H9 (cell line): Measurements from ENCODE around the gene SLC16A7. TPM values are rescaled to one million over a fixed set of nuclear protein-coding genes. Genes with fewer than 3 reads are reported as not detected.

Source experiments
- DNase-seq: peaks from one replicate; pipeline ENCODE4 v3.0.0-alpha.2; 2017
- H2AFZ ChIP-seq: one replicate; pipeline ENCODE4 v1.6.1; 2013; ENCODE audit warnings: mild to moderate bottlenecking, low read length, control low read depth, moderate library complexity
- H2AK5ac ChIP-seq: 2 replicates; pipeline ENCODE4 v1.6.1; 2013; ENCODE audit warnings: low read length, control low read depth, mixed read lengths; ENCODE audit not compliant: insufficient read length
- H2BK120ac ChIP-seq: one replicate; pipeline ENCODE4 v1.6.1; 2013; ENCODE audit warnings: low read depth, mild to moderate bottlenecking, low read length, control low read depth, inconsistent platforms; ENCODE audit not compliant: poor library complexity, severe bottlenecking
- H2BK12ac ChIP-seq: 2 replicates; pipeline ENCODE4 v1.6.1; 2013; ENCODE audit warnings: low read length, control low read depth, mixed read lengths, low read depth; ENCODE audit not compliant: insufficient read length
- H2BK15ac ChIP-seq: 2 replicates; pipeline ENCODE4 v1.6.1; 2013; ENCODE audit warnings: low read depth, low read length, control low read depth
- H2BK20ac ChIP-seq: one replicate; pipeline ENCODE4 v1.6.1; 2013; ENCODE audit warnings: low read depth, mild to moderate bottlenecking, low read length, control low read depth, inconsistent platforms; ENCODE audit not compliant: poor library complexity, severe bottlenecking
- H2BK5ac ChIP-seq: 2 replicates; pipeline ENCODE4 v1.6.1; 2013; ENCODE audit warnings: low read length, control low read depth, mixed read lengths; ENCODE audit not compliant: insufficient read length
- H3K14ac ChIP-seq: 2 replicates; pipeline ENCODE4 v1.6.1; 2013; ENCODE audit warnings: low read length, control low read depth; ENCODE audit not compliant: insufficient read depth
- H3K18ac ChIP-seq: 2 replicates; pipeline ENCODE4 v1.6.1; 2013; ENCODE audit warnings: low read depth, mild to moderate bottlenecking, mixed read lengths, low read length, control low read depth; ENCODE audit not compliant: insufficient read length
- H3K23ac ChIP-seq: 2 replicates; pipeline ENCODE4 v1.6.1; 2013; ENCODE audit warnings: low read length, control low read depth, mixed read lengths, low read depth; ENCODE audit not compliant: insufficient read length
- H3K23me2 ChIP-seq: 2 replicates; pipeline ENCODE4 v1.6.1; 2013; ENCODE audit warnings: low read depth, mild to moderate bottlenecking, mixed read lengths, low read length, control low read depth; ENCODE audit not compliant: insufficient read length, poor library complexity, severe bottlenecking
- H3K27ac ChIP-seq: 2 replicates; pipeline ENCODE4 v1.5.1; 2013; ENCODE audit warnings: low read length, control low read depth, mixed read lengths, low read depth; ENCODE audit not compliant: insufficient read length
- H3K27me3 ChIP-seq: 2 replicates; pipeline ENCODE4 v1.6.1; 2013; ENCODE audit warnings: low read length, control low read depth, inconsistent platforms; ENCODE audit not compliant: insufficient read depth
- H3K4ac ChIP-seq: 2 replicates; pipeline ENCODE4 v1.6.1; 2013; ENCODE audit warnings: low read depth, mild to moderate bottlenecking, control low read depth, inconsistent platforms, low read length, moderate library complexity
- H3K4me1 ChIP-seq: 2 replicates; pipeline ENCODE4 v1.6.1; 2013; ENCODE audit warnings: low read length, control low read depth, inconsistent platforms; ENCODE audit not compliant: insufficient read depth
- H3K4me2 ChIP-seq: 2 replicates; pipeline ENCODE4 v1.6.1; 2013; ENCODE audit warnings: low read length, control low read depth, mixed read lengths; ENCODE audit not compliant: insufficient read length, insufficient read depth
- H3K56ac ChIP-seq: 2 replicates; pipeline ENCODE4 v1.6.1; 2013; ENCODE audit warnings: low read depth, mild to moderate bottlenecking, mixed read lengths, low read length, control low read depth; ENCODE audit not compliant: insufficient read length
- H3K79me1 ChIP-seq: 2 replicates; pipeline ENCODE4 v1.6.1; 2013; ENCODE audit warnings: low read depth, mild to moderate bottlenecking, moderate library complexity, low read length, control low read depth, inconsistent platforms; ENCODE audit not compliant: insufficient read depth, poor library complexity, severe bottlenecking
- H3K79me2 ChIP-seq: 2 replicates; pipeline ENCODE4 v1.6.1; 2013; ENCODE audit warnings: low read length, control low read depth, inconsistent platforms; ENCODE audit not compliant: insufficient read depth
- H3K9ac ChIP-seq: 2 replicates; pipeline ENCODE4 v1.6.1; 2013; ENCODE audit warnings: low read length, control low read depth, mixed read lengths; ENCODE audit not compliant: insufficient read length; ENCODE audit errors: extremely low read depth
- H3K9me3 ChIP-seq: one replicate; pipeline ENCODE4 v1.6.1; 2013; ENCODE audit warnings: low read depth, low read length, inconsistent platforms; ENCODE audit not compliant: control insufficient read depth
- H3T11ph ChIP-seq: one replicate; pipeline ENCODE4 v1.6.1; 2013; ENCODE audit warnings: mild to moderate bottlenecking, low read length, control low read depth, inconsistent platforms
- H4K20me1 ChIP-seq: one replicate; pipeline ENCODE4 v1.6.1; 2013; ENCODE audit not compliant: control insufficient read depth, insufficient read length, insufficient read depth
- H4K5ac ChIP-seq: 2 replicates; pipeline ENCODE4 v1.6.1; 2013; ENCODE audit warnings: low read depth, mild to moderate bottlenecking, mixed read lengths, low read length, control low read depth; ENCODE audit not compliant: insufficient read length
- H4K8ac ChIP-seq: replicated peaks from 2 replicates; pipeline ENCODE4 v1.6.1; 2013; ENCODE audit warnings: low read length, control low read depth, mixed read lengths, low read depth; ENCODE audit not compliant: insufficient read length
- H4K91ac ChIP-seq: 2 replicates; pipeline ENCODE4 v1.6.1; 2013; ENCODE audit warnings: low read depth, mild to moderate bottlenecking, moderate library complexity, mixed read lengths, low read length, control low read depth; ENCODE audit not compliant: insufficient read length
- H3K27ac Mint-ChIP-seq, 3 experiments: 2 replicates in 2 of 3; 3 replicates in 1 of 3; pipeline ENCODE4 v1.8.0; 2020 to 2021; ENCODE audit warnings: mixed read lengths in 3 of 3, mild to moderate bottlenecking in 1 of 3, moderate library complexity in 1 of 3
- H3K27me3 Mint-ChIP-seq: 2 replicates; pipeline ENCODE4 v1.8.0; 2021; ENCODE audit warnings: low read depth, mild to moderate bottlenecking, moderate library complexity, mixed read lengths
- H3K36me3 Mint-ChIP-seq, 3 experiments: 2 replicates in 2 of 3; 3 replicates in 1 of 3; pipeline ENCODE4 v1.8.0; 2020 to 2021; ENCODE audit warnings: low read depth in 3 of 3, mixed read lengths in 3 of 3; ENCODE audit not compliant: insufficient read depth in 1 of 3
- H3K4me1 Mint-ChIP-seq, 2 experiments: 2 replicates each; pipeline ENCODE4 v1.8.0; 2020; ENCODE audit warnings: mixed read lengths in 2 of 2
- H3K4me3 Mint-ChIP-seq, 2 experiments: 2 replicates in 1 of 2; 3 replicates in 1 of 2; pipeline ENCODE4 v1.8.0; 2020 to 2021; ENCODE audit warnings: mild to moderate bottlenecking in 2 of 2, mixed read lengths in 2 of 2, moderate library complexity in 1 of 2
- H3K9me3 Mint-ChIP-seq, 2 experiments: 2 replicates in 1 of 2; 3 replicates in 1 of 2; pipeline ENCODE4 v1.8.0; 2020; ENCODE audit warnings: mild to moderate bottlenecking in 2 of 2, mixed read lengths in 2 of 2, moderate library complexity in 1 of 2
- CTCF ChIP-seq: fragments of 200-600 bp; sonication (generic); conservative IDR thresholded peaks from 3 replicates; pipeline ENCODE4 v1.8.0; 2021; ENCODE audit warnings: antibody characterized with exemption, mild to moderate bottlenecking
- WGBS: extraction: QIAGEN DNeasy Blood & Tissue Kit; methylation state at CpG from one replicate; pipeline ENCODE4 v1.1.7; 2013; ENCODE audit warnings: missing lambda C conversion rate, low lambda C conversion rate, mixed read lengths; ENCODE audit not compliant: insufficient read length; ENCODE audit errors: extremely low coverage; 5-methylcytosine and 5-hydroxymethylcytosine counted together
- total RNA-seq: library from RNA; stranded (reverse); gene quantifications from 2 replicates; pipeline ENCODE4 v1.2.1, GENCODE V29; 2021

SLC16A7 gene
- total RNA-seq, 1 experiment from 2014 or later: 2.2 TPM

- Mint-ChIP-seq H3K27ac (no peak overlapping the region), H3K4me1 (no peaks in the 10 kb centered on the region), H3K27me3 (no peaks in the 10 kb centered on the region), H3K9me3 (no peaks in the 10 kb centered on the region; a peak in 1 of 5 replicates), H3K36me3 (no peaks in the 10 kb centered on the region; a peak in 1 of 7 replicates), H3K4me3 (no peak overlapping the region)
- Histone ChIP-seq H3K27me3 (no peaks in the 10 kb centered on the region), H2BK5ac (no peak overlapping the region), H4K5ac (no peak overlapping the region), H3K9me3 (no peaks in the 10 kb centered on the region), H4K20me1 (no peaks in the 10 kb centered on the region), H3K14ac (no peak overlapping the region), H2AFZ (no peak overlapping the region), H3K9ac (no peak overlapping the region), H2AK5ac (no peak overlapping the region), H2BK15ac (no peak overlapping the region), H3K79me1 (no peaks in the 10 kb centered on the region), H3K4me1 (no peaks in the 10 kb centered on the region), H2BK120ac (no peak overlapping the region), H4K91ac (no peak overlapping the region), H3K23ac (no peak overlapping the region), H3T11ph (no peak overlapping the region), H3K4me2 (no peak overlapping the region), H3K23me2 (no peaks in the 10 kb centered on the region), H3K4ac (no peak overlapping the region), H3K56ac (no peak overlapping the region), H4K8ac (no peak overlapping the region), H2BK12ac (no peak overlapping the region), H2BK20ac (no peak overlapping the region), H3K27ac (no peak overlapping the region), H3K18ac (no peak overlapping the region), H3K79me2 (no peaks in the 10 kb centered on the region)
- no peak for TF ChIP-seq CTCF
- WGBS: no CpG with 5 or more reads among the region's 3 CpGs
- no peak for DNase-seq
These were observed 46.9 kb upstream of the SLC16A7 start for GRCh38 chr12:59548930-59549329.
